GM18526 (cell line): ENCODE results near the gene LIN28A.

ENCODE experiments used
- POLR2A ChIP-seq: IDR thresholded peaks from 3 replicates; pipeline ENCODE4 v1.6.1; 2011; ENCODE audit not compliant: insufficient read length; ENCODE audit errors: extremely low read depth

The LIN28A gene

DNA sequence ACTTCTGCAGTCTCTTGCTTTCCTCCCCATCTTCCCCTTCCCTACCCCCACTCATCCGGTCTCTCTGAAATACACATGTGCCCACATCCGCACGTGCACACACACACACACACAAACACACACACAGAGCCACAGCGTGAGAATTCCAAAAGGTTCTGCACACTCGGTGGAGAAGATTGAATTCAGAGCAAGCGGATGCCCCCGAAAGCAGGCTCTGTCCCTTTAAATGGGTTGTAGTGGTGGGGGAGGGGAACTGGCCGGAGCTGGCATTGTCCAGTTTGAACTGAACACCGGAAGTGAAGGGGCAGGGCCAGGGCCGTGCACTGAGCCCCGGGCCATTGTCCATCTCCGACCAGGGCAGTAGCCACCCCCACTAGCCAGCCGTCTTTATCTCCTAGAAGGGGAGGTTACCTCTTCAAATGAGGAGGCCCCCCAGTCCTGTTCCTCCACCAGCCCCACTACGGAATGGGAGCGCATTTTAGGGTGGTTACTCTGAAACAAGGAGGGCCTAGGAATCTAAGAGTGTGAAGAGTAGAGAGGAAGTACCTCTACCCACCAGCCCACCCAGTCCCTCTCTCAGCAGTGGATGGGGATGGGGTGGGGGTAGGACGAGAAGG is 1.3 kb upstream of the LIN28A start:
- no peak for TF ChIP-seq POLR2A

DNA sequence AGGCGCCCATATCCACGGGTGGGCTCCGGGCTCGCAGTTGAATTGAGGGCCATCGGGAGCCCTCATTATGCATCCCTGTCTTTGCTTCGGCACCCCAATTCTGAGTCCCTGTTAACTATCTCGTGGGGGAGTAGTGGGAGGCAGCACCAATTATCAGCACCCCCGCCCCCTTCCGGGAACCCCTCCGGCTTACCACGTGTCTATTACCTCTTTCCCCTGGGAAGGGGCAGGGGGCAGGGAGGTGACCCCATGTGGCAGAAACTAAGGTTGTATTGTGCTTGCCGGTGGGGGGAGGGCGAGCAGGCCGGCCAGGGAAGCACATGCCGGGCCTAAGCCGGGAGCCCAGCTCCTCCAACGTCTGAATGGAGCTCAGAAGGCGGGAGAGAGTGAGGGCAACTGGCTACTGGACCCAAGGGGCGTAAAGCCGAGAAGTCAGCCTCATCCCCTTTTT is 1.0 kb downstream of the LIN28A start:
- no peak for TF ChIP-seq POLR2A

DNA sequence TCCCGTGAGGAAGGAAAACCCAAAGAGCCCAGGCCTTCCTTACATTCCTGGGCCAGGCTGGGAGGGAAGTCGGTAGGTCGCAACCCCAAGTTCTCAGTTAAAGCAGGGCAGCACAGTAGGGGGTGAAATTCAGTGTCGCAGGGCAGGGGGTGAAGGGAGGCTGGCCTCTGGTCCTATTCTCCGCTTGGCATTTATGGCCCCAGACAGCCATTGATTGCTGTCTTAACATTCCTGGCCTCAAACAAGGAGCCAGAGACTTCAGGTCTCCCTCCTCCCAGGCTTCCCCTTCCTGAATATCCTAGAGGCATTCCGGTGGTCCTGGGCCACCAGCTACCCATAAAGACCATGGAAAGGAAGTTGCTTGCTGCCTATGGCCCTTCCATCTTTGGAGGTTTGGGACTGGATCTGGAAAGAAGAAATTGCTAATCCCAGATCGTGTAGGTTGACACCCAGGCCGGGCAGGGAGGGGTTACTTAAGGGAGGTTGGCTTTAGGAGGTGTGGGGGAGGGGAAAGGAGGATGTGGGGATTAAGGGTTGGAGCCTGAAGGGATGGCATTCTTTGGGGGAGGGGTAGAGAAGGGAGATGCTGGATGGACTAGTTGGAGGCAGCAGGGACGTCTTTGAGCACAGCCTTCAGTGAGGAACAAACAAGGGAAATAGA is 1.7 kb downstream of the LIN28A start:
- TF ChIP-seq POLR2A = no peak

DNA sequence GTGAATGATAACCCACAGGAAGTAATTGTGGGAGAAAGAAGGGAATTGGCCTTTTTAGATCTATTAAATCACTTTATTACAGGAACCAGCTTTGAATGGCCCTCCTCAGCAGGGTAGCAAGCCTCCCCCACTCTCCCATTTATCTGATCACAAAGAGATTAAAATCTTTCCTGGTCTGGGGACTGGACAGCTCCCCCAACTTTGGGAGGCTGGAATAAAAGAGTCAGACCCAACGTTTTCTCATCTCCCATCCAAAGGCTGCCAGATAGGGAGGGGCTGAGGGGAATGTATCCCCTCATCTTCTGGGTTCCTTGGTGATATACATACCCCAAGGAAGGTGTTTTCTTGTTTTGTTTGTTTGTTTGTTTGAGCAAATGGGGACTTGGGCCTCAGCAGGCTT is 2.4 kb downstream of the LIN28A start:
- TF ChIP-seq POLR2A = no peak

DNA sequence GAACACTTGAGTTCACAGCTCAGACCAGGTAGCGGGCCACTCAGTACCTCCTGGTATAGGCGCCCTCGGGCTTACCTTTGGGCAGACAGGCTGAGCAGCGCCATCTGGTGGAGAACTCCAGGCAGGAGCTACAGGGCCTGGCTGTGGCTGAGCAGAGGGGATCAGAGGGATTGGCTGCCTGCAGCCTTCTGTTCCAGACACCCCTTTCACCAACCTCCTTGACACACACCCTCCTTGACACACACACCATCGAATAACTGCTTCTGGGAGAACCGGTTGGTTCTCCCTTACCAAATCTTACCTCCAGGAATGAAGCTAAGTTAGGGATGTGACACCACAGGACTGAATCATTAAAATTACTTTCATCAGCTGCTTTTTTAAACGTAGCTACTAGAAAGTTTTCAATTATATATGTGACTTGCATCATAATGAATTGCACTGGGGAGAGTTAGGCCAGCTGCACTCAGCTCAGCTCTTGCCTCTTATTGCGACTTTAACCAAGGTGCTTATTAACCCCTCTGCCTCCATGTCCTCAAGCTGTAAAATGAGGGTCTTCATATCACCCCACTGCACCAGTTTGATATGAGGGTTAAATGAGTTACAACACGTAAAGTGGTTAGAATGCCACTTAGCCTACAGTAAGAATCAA is 6.6 kb downstream of the LIN28A start:
- TF ChIP-seq POLR2A = no peak

DNA sequence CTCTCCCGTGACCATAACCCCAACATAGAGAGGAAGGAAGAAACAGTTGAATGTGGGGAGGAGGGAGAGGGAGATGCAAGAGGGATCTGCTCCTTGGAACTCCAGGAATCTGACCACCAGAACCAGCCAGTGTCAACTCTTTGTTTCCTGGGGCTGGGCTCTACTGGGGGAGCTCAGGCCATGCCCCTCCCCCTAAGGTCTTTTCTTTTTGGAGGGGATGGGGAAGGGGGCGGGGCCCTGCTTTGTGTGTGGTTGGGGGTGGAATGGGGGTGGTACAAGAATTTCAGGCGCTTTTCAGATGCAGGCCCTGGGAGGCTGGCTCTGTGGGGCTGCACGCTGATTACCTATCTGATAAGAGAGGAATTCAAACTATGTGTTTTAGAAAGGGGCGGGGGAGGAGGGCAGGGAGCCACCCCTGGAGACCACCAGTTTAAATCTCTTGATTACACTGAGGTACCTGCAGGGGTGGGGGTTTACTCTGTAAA is 8.3 kb downstream of the LIN28A start:
- TF ChIP-seq POLR2A = no peak

DNA sequence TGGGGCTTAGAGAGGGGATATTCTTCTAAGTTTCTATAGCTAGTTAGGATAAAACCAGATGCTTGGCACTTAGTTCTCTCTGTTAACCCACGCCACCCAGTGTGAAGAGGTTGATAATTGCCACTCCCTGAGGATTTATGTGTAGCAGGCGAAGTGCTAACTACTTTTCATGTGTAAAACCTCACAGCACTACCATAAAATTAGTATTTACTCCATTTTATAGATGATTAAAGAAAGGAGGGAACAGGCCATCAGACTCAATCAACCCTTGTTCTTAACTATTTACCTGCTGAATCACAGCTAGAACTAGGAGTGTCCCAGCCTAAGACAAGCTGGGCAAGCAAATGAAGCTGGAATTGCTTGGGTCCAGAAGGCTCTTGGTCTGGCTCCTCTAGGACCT is 8.9 kb downstream of the LIN28A start:
- TF ChIP-seq POLR2A = no peak

DNA sequence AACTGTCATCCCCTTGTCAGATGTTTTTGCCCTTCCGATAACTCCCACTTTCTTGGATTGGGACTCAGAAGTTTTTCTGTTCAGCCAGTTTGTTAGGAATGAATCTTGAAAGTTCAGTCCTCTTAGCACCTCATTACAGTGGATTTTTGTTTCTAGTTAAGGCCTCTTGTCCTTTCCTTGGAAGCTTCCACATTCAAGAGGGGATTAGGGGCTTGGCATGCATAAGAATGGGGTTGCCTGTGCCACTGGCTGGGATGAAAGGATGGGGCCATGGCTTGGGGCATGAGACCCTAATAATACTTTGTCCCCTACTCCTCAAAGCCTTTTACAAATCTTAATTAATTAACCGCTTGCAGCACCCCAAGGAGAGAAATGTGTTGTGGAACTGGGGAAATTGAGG is 19.1 kb downstream of the LIN28A start:
- no peak for TF ChIP-seq POLR2A

DNA sequence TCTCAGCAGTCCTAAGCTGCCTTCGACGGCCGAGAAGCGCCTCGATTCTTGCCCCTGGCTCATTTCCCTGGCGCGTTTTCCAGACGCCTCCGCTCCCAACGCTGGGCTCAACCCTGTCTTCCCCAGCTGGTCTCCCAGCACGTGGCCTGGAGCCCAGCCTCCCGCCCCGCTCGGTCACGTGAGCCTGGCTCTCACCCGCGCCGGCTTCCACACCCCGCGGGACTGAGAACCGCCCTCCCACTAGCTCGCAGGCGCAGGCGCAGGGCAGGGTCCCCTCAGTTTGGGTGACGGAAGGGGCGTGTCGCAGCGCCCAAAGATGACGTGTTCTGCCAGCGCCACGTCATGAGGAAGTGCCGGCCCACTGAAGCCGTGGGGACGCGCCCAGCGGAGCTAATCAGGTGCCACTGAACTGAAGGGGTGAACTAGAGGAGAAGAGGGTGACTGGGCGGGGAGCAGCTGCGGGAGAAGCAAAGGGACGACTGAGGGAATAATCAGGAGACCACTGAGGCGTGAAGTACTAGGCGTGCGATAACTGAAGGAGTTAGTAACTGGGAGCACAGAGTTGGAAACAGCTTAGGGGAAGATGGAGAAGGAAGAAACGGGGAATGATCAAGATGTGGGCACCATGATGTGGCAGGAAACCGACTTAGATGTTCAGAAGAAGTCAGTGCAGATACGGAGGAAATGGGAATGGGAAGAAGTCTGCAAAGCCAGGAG is 21.5 kb downstream of the LIN28A start, which contains the start of gene DHDDS:
DHDDS (plus strand) TSS at position 343 of the 717 bp plus-strand sequence. CDS start 625 bp downstream, outside the sequence.
- TF ChIP-seq POLR2A = peak; percentile 92

DNA sequence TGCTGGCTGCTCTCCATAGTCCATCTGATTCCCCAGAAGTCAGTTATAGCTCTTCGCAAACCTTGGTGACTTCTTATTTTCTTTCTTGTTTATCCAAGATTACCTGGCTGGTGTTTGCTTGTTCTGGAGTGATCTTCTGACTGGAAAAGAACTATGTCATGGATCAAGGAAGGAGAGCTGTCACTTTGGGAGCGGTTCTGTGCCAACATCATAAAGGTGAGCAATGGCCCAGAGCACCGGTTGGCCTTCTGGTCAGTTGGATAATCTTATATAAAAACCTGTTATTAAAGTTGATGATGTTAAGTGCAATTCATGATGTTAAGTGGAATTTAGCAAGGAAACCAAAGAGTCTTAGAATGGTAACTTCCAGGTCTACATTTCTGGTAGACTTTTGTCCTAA is 22.2 kb downstream of the LIN28A start:
- no peak for TF ChIP-seq POLR2A

DNA sequence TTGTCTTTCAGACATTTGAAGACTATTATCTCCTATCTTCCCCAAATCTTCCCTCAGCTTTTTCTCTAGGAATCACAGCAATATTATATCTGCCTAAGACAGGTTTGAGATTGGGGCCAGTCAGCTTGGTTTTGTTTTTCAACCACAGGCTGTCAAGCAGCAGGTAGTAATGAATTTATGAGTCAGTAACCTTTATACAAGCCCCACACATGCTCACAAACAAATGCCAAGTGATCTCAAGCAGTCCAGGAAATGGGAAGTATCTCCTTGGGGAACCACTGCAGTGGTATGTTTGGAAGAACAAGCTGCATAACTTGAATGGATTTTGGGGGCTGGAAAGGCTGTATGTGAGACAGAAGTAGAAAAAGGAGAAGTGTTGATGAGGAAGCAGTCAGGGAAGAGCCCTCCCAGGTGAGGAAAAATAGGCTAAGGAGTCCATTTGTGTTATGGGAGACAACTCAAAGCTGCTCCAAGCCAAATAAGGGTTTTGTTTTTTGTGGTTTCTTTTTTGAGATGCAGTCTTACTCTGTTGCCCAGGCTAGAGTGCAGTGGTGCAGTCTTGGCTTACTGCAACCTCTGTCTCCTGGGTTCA is 23.6 kb downstream of the LIN28A start:
- TF ChIP-seq POLR2A = no peak

DNA sequence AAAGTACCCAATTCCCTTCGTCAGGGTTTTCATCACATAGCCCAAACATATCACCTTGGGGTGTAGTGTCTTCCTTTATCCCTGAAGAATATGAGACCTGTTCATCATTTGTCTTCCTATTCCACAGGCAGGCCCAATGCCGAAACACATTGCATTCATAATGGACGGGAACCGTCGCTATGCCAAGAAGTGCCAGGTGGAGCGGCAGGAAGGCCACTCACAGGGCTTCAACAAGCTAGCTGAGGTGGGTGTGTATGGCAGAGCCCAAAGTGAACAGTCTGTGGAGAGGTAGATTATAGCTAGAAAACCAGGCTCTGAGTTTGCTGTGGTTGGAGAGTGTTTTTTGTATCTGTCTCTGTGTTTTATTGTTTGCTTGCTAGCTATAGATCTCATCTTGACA is 27.4 kb downstream of the LIN28A start:
- TF ChIP-seq POLR2A = no peak

DNA sequence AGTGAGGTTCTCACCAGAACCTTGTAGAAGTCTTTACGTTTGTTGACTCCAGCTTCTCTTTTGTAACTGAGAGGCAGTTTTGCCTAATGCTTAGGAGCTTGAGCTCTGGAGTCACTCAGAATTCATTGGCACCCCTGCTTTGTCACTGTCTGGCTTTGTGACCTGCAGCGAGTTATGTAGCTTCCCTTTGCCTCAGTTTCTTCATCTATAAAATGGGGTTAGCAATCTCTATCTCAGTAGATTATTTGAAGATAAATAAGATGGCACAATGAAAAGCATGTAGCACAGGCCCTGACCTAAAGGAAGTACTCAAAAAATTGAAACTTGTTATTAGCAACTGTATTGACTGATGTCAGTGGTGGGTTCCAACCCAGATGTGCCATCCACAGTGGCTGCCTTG is 29.6 kb downstream of the LIN28A start:
- TF ChIP-seq POLR2A = no peak

DNA sequence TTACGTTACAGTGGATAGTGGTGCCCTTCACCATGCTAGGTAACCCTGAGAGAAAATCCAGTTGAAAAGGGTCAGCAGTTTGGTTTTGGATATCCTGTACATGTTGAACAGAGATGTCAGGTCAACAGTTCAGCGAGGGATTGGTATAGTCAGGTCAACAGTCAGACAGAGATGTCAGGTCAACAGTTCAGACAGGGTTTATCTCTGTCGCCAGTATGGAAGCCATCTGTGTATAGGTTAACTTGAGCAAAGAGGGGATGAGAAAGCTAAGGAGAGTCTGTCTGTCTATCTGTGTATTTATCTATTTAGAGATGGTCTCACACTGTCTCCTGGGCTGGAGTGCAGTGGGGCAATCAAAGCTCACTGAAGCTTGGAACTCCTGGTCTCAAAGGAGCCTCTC is 39.3 kb downstream of the LIN28A start:
- TF ChIP-seq POLR2A = no peak

DNA sequence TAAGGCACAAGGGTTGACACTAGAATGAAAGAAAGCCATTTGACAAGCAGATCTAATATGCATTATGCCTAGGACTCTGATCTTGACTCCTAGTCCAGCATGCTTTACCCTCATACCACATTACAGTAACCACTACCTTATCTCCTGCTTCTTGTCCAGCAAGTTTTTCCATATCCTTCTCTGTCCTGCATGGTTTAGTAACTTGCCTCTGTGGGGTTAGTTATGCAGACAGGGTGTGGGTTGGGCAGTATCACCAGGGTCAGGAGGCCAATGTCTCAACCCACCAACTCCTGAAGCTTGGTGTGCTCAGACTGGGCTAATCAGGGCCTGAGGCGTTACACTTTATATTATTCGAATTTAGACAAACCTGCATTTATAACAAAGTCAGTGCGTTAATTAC is 40.3 kb downstream of the LIN28A start:
- no peak for TF ChIP-seq POLR2A

DNA sequence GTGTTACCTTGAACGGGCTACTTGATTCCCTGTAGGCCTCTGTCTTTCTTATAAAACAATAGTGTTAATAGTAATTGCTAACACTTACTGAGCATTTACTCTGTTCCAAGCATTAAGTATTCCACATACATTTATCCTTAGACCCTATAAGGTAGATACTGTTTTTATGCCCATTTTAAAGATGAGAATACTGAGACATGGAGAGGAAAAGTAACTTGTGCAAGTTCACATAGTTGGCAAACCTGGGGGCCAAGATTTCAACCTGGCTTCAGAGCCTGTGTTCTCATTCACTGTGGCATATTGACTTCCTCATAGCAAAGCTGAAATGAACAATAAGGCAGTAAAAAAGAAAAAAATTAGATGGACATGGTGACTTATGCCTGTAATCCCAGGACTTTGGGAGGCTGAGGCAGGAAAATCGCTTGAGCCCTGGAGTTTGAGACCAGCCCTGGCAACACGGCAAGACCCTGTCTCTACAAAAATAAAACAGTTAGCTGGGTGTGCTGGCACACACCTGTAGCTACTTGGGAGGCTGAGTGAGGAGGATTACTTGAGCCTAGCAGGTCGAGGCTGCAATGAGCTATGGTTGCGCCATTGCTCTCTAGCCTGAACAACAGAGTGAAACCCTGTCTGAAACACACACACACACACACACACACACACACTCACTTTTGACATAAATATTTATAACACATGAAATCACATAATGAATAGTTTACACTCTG is 42.0 kb downstream of the LIN28A start:
- TF ChIP-seq POLR2A = no peak
